GM19099 (cell line): ENCODE data around the gene UACA.

Experiments used
- POLR2A ChIP-seq: IDR thresholded peaks from 3 replicates; pipeline ENCODE4 v1.6.1; 2011; ENCODE audit warnings: low read depth; ENCODE audit not compliant: insufficient read length; ENCODE audit errors: extremely low read depth

UACA gene

DNA sequence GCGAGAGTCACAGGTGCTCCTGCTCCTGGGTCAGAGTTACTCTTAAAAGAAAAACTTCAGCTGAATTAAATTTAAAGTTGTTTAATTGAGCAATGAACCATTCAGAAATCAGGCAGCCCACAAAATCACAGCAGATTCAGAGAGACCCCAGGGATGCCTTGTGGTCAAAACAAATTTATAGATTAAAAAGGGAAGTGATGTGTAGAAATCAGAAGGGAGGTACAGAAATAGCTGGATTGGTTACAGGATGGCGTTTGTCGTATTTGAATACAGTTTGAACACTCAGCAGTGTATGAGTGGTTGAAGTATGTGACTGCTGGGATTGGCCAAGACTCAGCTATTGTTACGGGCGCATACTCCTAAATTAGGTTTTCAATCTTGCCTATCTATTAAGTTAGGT lies 58.6 kb downstream of the UACA start:
- TF ChIP-seq POLR2A, result no peak

GRCh38 chr15:70704166-70704565 lies 59.2 kb downstream of the UACA start:
- TF ChIP-seq POLR2A, result no peak

- TF ChIP-seq POLR2A, result no peak
Observed at GRCh38 chr15:70703096-70703878, 60.1 kb downstream of the UACA start.

- TF ChIP-seq POLR2A, result no peak
Observed at GRCh38 chr15:70702584-70702983, 60.8 kb downstream of the UACA start.

GRCh38 chr15:70701891-70702568 lies 61.3 kb downstream of the UACA start:
- no peak for TF ChIP-seq POLR2A

DNA sequence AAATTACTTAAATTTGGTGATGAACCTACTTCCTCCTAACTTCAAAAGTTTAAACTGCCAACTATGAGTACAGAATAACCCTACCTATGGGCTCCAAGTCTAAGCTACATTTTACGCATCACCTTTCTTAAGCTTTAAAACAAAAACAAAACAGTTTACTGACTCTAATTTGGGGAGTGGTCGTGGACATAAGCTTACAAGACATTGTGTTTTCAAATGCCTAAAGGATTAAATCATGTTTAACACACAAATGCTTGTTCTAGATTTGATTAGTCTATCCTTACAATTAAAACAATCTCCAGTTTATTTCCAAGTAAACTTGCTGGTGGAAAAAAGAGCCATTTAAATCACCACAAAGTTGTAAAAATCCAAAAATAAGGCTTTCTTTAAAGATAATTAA lies 62.2 kb downstream of the UACA start:
- TF ChIP-seq POLR2A, result no peak

- TF ChIP-seq POLR2A, result no peak
Observed at GRCh38 chr15:70699890-70700289, 63.5 kb downstream of the UACA start.

DNA sequence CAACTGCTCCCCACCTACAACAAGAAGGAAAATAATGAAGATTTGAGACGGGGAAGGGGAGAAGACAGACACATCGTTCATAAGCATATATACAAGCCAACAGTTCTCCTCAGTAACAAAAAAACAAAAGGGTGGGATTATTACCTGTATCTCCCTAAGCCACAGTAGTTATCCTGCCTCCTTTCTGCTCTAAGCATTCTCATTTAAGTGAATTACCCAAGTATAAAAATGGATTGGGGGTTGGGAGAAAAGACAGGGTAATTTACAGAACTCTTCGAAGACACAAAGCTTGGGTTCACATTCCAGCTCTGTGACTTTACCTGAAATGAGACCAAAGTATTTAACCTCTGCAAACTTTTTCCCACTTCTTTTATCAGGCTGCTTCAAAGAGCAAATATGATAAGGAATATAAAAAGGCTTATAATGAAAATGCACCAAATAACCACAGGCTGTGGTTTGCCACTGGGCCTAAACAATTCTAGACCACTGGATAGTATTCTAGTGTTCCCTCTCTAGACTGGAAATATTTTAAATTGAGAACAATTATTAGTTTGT lies 64.4 kb downstream of the UACA start:
- no peak for TF ChIP-seq POLR2A

DNA sequence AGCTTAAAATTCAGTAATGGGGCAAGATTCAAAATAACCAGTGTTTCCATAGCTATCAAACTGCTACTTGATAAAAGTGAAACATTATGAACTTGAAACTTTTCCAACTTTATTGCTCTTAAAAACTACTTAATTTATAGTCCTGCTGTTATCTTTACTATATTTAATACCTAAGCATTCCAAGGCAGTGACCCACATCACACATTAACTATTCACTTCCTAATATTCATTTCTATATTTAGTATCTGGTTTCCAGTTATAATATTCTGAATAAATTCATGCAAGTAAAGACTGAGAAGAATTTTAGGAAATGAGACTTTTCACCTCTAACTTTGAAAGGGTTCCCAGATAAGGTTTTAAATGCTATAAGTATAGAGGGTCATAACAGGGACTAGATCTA lies 64.9 kb downstream of the UACA start:
- no peak for TF ChIP-seq POLR2A

DNA sequence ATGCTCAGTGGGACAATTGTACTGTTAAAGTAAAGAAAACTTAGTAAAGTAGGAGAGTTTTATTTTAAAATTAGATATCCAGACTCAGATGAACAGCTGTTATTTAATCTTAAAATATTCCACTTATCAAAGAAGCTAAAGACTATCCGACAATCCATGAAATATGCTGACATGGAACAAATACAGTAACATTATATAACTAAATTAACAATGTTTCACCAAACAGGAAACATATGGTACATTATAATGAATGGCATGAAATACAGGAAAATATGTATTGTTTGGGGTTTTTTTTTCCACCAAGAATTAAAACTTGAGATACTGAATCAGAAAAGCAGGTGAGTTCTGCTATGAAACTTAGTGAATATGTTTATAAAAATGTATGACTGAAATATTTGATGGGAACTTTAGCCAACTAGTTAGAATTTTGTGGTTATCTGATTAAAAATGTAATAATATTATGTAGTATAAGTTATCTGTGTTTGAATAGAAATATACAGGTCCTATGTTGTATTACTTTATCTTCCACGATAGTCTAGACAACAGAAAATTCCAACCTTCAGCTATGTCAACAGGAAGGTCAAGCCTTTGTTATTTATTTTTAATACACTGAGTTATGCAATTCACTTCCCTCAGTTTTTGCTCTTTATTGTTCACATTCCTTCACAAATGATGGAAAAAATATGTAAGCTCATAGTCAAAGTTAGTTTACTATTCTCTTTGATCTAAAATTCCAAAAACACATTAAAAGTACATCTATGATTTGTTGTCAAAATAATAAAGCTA lies 72.7 kb downstream of the UACA start:
- TF ChIP-seq POLR2A, result no peak

GRCh38 chr15:70690021-70690420 lies 73.3 kb downstream of the UACA start:
- TF ChIP-seq POLR2A, result no peak

GRCh38 chr15:70687482-70687881 lies 75.9 kb downstream of the UACA start:
- no peak for TF ChIP-seq POLR2A

DNA sequence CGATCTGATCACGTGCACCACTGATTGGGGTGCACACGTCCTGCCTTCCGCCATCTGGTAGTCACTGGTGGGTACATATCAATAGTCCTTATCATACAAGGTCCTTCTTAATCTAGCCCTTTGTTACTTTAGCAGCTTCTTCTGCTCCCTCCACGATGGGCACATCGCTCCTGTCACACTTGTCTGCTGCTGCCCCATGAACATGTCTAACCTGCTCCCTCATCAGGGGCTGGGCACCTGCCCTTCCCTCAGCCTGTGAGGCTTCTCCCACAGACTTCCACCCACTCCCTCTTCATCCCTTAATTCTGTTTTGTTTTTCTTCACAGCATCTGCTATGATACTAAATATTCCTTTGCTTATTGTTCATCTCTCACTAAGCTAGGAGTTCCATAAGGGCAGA lies 82.5 kb downstream of the UACA start:
- no peak for TF ChIP-seq POLR2A

DNA sequence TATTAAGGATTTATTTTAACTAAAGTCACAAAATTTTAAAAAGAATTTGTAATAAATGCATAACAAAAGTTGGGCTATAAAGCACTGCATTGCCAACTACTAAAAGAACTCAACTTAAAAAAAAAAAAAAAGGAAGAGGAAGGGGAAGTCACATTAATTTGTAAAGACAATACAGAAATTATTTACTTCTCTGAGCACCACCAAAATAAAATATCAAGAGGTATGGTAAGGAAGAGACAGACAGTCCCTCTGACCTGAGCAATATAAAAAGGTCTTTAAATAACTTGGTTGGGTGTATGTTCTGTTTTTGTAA lies 83.5 kb downstream of the UACA start:
- TF ChIP-seq POLR2A, result no peak

DNA sequence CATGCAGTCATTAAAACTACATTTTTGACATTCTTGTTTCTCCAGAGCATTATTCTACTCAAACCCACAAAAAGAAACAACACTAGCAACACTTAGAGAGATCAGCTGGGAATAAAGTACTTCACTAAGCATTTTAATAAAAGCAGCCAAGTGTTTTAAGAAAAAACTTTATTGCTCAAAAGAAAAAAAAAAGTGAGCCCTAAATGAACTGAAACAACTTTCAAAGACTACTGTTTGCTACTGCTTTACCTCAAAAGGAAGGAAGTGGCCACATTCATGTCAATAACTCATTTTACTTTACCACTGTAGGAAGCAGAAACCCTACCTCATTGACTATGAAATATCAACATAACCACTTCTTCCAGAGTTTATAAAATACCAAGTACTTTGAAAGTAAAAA lies 91.3 kb downstream of the UACA start:
- no peak for TF ChIP-seq POLR2A
